Measurements from ENCODE around the gene SLC35F3.
A peak's percentile ranks its signal among the peaks of the same experiment; 100 is the strongest.

The SLC35F3 gene

GRCh38 chr1:233998891-233999290 lies 94.4 kb downstream of the SLC35F3 start:
- DNase-seq (ENCODE audit: insufficient read length, low spot score), result peak; percentile 44
- FAIRE-seq, result peak; percentile 100
- TF ChIP-seq, protein P1, sequence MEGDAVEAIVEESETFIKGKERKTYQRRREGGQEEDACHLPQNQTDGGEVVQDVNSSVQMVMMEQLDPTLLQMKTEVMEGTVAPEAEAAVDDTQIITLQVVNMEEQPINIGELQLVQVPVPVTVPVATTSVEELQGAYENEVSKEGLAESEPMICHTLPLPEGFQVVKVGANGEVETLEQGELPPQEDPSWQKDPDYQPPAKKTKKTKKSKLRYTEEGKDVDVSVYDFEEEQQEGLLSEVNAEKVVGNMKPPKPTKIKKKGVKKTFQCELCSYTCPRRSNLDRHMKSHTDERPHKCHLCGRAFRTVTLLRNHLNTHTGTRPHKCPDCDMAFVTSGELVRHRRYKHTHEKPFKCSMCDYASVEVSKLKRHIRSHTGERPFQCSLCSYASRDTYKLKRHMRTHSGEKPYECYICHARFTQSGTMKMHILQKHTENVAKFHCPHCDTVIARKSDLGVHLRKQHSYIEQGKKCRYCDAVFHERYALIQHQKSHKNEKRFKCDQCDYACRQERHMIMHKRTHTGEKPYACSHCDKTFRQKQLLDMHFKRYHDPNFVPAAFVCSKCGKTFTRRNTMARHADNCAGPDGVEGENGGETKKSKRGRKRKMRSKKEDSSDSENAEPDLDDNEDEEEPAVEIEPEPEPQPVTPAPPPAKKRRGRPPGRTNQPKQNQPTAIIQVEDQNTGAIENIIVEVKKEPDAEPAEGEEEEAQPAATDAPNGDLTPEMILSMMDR (IDR thresholded peaks at IDR 0.05; ENCODE audit: insufficient read depth, missing control alignments), result no peak

- FAIRE-seq (peak; percentile 56), DNase-seq (ENCODE audit: insufficient read length, low spot score) (no peak)
Observed at GRCh38 chr1:234000557-234001041, 96.1 kb downstream of the SLC35F3 start.

GRCh38 chr1:234001817-234002216 lies 97.3 kb downstream of the SLC35F3 start:
- TF ChIP-seq, protein P1 (IDR thresholded peaks at IDR 0.05; ENCODE audit: insufficient read depth, missing control alignments), result no peak
- DNase-seq (ENCODE audit: insufficient read length, low spot score) (no peak), FAIRE-seq (no peak)

More at GRCh38 chr1:234000557-234001041, 96.1 kb downstream of the SLC35F3 start:
- TF ChIP-seq, protein P1 (IDR thresholded peaks at IDR 0.05; ENCODE audit: insufficient read depth, missing control alignments), result peak; percentile 32

- DNase-seq (ENCODE audit: insufficient read length, low spot score) (no peak), FAIRE-seq (no peak)
- TF ChIP-seq, protein P1 (IDR thresholded peaks at IDR 0.05; ENCODE audit: insufficient read depth, missing control alignments), result no peak
Observed at GRCh38 chr1:234004591-234004990, 100.1 kb downstream of the SLC35F3 start.

DNA sequence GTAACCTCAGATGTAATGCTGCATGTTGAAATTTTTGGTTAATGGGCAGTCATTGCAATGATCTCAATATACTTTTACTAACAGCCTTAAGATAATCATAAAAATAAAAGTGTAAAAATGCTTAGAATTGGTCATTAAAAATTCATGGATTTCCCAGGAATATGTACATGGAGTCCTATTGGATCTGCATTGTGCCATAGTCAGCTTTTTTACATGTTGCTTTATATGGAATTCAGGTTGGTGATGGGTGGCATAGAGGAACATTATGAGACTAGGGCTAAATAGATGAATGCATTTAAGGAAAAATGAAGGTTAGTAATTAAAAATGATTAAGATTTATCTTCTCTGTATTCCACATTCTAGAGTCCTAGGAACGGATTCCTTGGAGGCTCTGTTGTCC lies 103.2 kb downstream of the SLC35F3 start:
- DNase-seq (ENCODE audit: insufficient read length, low spot score), result no peak
- peak; percentile 70 for FAIRE-seq
- TF ChIP-seq, protein P1 (IDR thresholded peaks at IDR 0.05; ENCODE audit: insufficient read depth, missing control alignments), result no peak

DNA sequence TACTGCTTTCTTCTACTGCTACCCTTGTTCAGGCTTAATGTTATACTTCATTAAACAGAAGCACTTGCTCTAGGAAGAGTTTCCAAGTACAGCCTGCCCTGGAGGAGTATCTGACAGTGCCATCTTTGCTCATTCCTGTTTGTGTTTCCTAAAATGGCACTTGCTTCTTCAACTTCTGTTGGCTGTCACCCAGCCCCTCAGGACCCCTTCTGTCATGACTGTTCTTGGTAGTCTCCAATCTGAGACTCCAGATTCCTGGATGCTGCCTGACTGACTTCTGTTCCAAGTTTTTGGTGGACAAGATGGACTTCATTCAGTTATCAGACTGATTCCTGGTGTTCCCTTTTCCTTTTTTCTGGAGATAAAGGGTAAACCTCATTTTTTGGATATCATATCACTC lies 104.1 kb downstream of the SLC35F3 start:
- no peak for DNase-seq (ENCODE audit: insufficient read length, low spot score)
- TF ChIP-seq, protein P1 (IDR thresholded peaks at IDR 0.05; ENCODE audit: insufficient read depth, missing control alignments), result no peak
- FAIRE-seq, result no peak

DNA sequence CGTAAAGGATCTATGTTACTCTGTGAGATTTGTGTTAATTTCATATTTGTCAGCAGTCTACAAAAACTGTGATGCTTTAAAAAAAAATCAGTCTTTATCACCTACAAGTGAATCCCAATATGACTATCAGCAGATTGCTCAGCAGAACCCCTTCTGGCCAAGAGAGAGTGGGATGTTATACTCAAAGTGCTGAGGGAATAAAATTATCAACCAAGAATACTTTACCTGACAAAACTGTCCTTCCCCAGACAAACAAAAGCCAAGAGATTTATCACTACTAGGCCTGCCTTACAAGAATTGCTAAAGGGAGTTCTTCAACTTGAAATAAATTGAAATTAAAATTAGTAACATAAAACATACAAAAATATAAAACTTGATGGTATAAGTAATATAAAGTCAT lies 105.2 kb downstream of the SLC35F3 start:
- FAIRE-seq (no peak), DNase-seq (ENCODE audit: insufficient read length, low spot score) (no peak)
- TF ChIP-seq, protein P1 (IDR thresholded peaks at IDR 0.05; ENCODE audit: insufficient read depth, missing control alignments), result no peak

Data from D721Med (cell line).